Esophagus squamous epithelium (tissue), 5 donors: ENCODE results near the gene SLAMF7. TPM values are rescaled to one million over a fixed set of nuclear protein-coding genes. Genes with fewer than 3 reads are reported as not detected.

ENCODE experiments used
- DNase-seq: peaks from one replicate; lab custom pipeline; 2025; lab: John Stamatoyannopoulos, UW
- H3K27ac ChIP-seq, 4 donors: fragments of 200-600 bp; sonication (generic); one replicate each; pipeline ENCODE4 v1.5.1; 2016 to 2019; ENCODE audit warnings: mild to moderate bottlenecking in 1 of 4
- H3K27me3 ChIP-seq, 4 donors: fragments of 200-600 bp; sonication (generic); 1 replicate in 3 of 4; 2 replicates in 1 of 4; pipeline versions ENCODE4 v1.5.1 to v1.6.0; 2017 to 2021; ENCODE audit warnings: antibody characterized with exemption in 1 of 4
- H3K36me3 ChIP-seq, 3 donors: fragments of 200-600 bp; sonication (generic); one replicate each; pipeline ENCODE4 v1.5.1; 2016 to 2019
- H3K4me1 ChIP-seq, 3 donors: fragments of 200-600 bp; sonication (generic); one replicate each; pipeline ENCODE4 v1.5.1; 2017 to 2019
- H3K4me3 ChIP-seq, 4 donors: fragments of 200-600 bp; sonication (generic); 1 replicate in 3 of 4; 2 replicates in 1 of 4; pipeline ENCODE4 v1.5.1; 2016 to 2019; ENCODE audit warnings: mild to moderate bottlenecking in 2 of 4, moderate library complexity in 1 of 4
- H3K9me3 ChIP-seq, 3 donors: fragments of 200-600 bp; sonication (generic); one replicate each; pipeline ENCODE4 v1.5.1; 2016 to 2019
- CTCF ChIP-seq, 6 experiments: fragments of 450-650 bp in 4 of 6; fragments of 200-600 bp in 2 of 6; sonication (generic) in 2 of 6; IDR thresholded peaks; one replicate each; pipeline ENCODE4 v1.5.1; 2016 to 2019; ENCODE audit warnings: antibody characterized with exemption in 6 of 6, mild to moderate bottlenecking in 4 of 6, moderate library complexity in 4 of 6
- POLR2A ChIP-seq, 4 donors: fragments of 450-650 bp; IDR thresholded peaks; one replicate each; pipeline ENCODE4 v1.6.1; 2017; ENCODE audit warnings: antibody characterized with exemption in 4 of 4, mild to moderate bottlenecking in 4 of 4, moderate library complexity in 3 of 4
- WGBS, 2 donors: methylation state at CpG; one replicate each; pipeline ENCODE4 v1.1.5; 2018; 5-methylcytosine and 5-hydroxymethylcytosine counted together
- intact Hi-C: fragments of 100-400 bp; cut with DNase I; formaldehyde crosslinking; loops from one replicate; pipeline ENCODE4 v1.15.0; 2022
- total RNA-seq, 4 donors: library from RNA; depleted of rRNA; stranded (reverse); fragments of >200 nt; gene quantifications; one replicate each; pipeline ENCODE4 v1.1.0, GENCODE V29; 2016
- donor health status: DM: yes; HTN: yes; CAD: no.

Gene SLAMF7
- total RNA-seq, 4 donors from 2014 or later: 1.8 to 3.2 (median 2.3) TPM

GRCh38 chr1:160794376-160794775, 55.3 kb downstream of the SLAMF7 start:
- H3K4me3 ChIP-seq: no peak overlapping the region
- TF ChIP-seq POLR2A (IDR thresholded peaks at IDR 0.05) (no peak), CTCF (IDR thresholded peaks at IDR 0.05) (no peak)
- peaks cover 0 to 3% (median 0%) of the 10 kb centered on the region in 3 donors for H3K9me3 ChIP-seq
- DNase-seq: no peak
- no peaks in the 10 kb centered on the region for H3K27me3 ChIP-seq
- H3K36me3 ChIP-seq: no peaks in the 10 kb centered on the region
- H3K27ac ChIP-seq: no peak overlapping the region
- WGBS, 2 donors: 46 to 48% methylated on average over 3 of the region's 3 CpGs
- H3K4me1 ChIP-seq: no peaks in the 10 kb centered on the region
- intact Hi-C loops: no loop called here

GRCh38 chr1:160795951-160796383, 56.9 kb downstream of the SLAMF7 start, which contains the start of gene LY9:
Gene LY9 (plus strand): TSS chr1:160796174. CDS start chr1:160796188, 14 bp downstream.
- H3K27me3 ChIP-seq: no peaks in the 10 kb centered on the region
- no peaks in the 10 kb centered on the region for H3K4me1 ChIP-seq
- TF ChIP-seq POLR2A (IDR thresholded peaks at IDR 0.05) (peak in 1 of 4 donors; percentile 83), CTCF (IDR thresholded peaks at IDR 0.05) (no peak)
- intact Hi-C loops: no loop called here
- peak within 1 kb of the TSS in 3 of 4 donors; percentile 18 to 55 (median 51) for H3K27ac ChIP-seq
- H3K9me3 ChIP-seq: no peaks in the 10 kb centered on the region
- DNase-seq: peak; percentile 31
- WGBS, 2 donors: 64 to 77% methylated on average over 4 of the region's 4 CpGs
- no peaks in the 10 kb centered on the region for H3K36me3 ChIP-seq
- H3K4me3 ChIP-seq: peak within 1 kb of the TSS in 3 of 4 donors; percentile 10 to 37 (median 23)

DNA sequence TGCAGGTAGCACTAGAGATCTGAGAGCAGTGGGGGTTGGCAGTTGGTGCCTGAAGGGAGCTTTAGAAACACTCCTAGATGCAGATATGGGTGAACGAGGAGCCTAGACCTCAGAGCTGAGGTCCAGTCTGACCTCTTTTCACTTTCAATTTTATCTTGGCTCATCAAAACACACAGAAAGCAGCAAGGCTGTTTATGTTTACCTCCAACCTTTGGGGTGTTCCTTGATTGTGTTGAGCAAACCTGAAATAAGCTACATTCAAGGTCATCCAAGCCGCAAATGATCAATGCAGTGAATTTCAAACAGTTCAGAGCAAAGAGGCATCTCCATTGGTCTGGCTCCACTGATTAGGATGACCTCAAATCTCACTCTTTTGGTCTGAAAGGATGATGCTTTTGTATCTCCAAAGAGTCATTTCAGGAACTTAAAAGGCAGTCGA, 58.2 kb downstream of the SLAMF7 start:
- intact Hi-C loops: no loop called here
- DNase-seq: no peak
- no peaks in the 10 kb centered on the region for H3K4me1 ChIP-seq
- H3K27me3 ChIP-seq: no peaks in the 10 kb centered on the region
- TF ChIP-seq POLR2A (IDR thresholded peaks at IDR 0.05): no peak
- TF ChIP-seq CTCF (IDR thresholded peaks at IDR 0.05): no peak
- 49 to 82% methylated on average over 3 of the region's 3 CpGs for WGBS, 2 donors
- H3K9me3 ChIP-seq: no peaks in the 10 kb centered on the region
- peak overlapping the region in 3 of 4 donors; percentile 10 to 37 (median 23) for H3K4me3 ChIP-seq
- H3K27ac ChIP-seq: peak overlapping the region in 3 of 4 donors; percentile 18
- no peaks in the 10 kb centered on the region for H3K36me3 ChIP-seq

- intact Hi-C loops: no loop called here
- H3K27me3 ChIP-seq: no peaks in the 10 kb centered on the region
These were observed 58.8 kb downstream of the SLAMF7 start for GRCh38 chr1:160797861-160798273.

More at GRCh38 chr1:160797861-160798273, 58.8 kb downstream of the SLAMF7 start:
- Histone ChIP-seq H3K27ac (peak overlapping the region in 2 of 4 donors; percentile 47 to 49), H3K4me1 (no peaks in the 10 kb centered on the region), H3K9me3 (no peaks in the 10 kb centered on the region), H3K36me3 (no peaks in the 10 kb centered on the region), H3K4me3 (peak overlapping the region in 1 of 4 donors; percentile 37)
- no peak for DNase-seq
- TF ChIP-seq POLR2A (IDR thresholded peaks at IDR 0.05) (peak in 1 of 4 donors; percentile 23), CTCF (IDR thresholded peaks at IDR 0.05) (no peak)
- 15 to 22% methylated on average over 4 of the region's 4 CpGs for WGBS, 2 donors
